ENCODE measurements around the gene THSD4. TPM values are rescaled to one million over a fixed set of nuclear protein-coding genes. Genes with fewer than 3 reads are reported as not detected.

Gene THSD4
- total RNA-seq, 1 experiment from 2014 or later, result 29.3 TPM

- H3F3A ChIP-seq (ENCODE audit: insufficient read depth, low read depth), result no peaks in the 10 kb centered on the region
- no peaks in the 10 kb centered on the region for H4K20me1 ChIP-seq (ENCODE audit: insufficient read depth)
- H3K4me3 ChIP-seq, result no peak overlapping the region
- H3K79me2 ChIP-seq (ENCODE audit: low read depth), result no peaks in the 10 kb centered on the region
- ChIA-PET POLR2A (ENCODE audit: unreplicated experiment) (interaction anchor here (0.6 kb wide), 1 partner anchor 63 kb away, joined by 5 read pairs; no protein-coding TSS in a partner anchor), CTCF (interaction anchor here (0.6 to 1.3 kb wide), 7 partner anchors 46 to 753 kb away, joined by 3 to 17 read pairs (median 3); no protein-coding TSS in a partner anchor)
- H3K27ac ChIP-seq, result no peak overlapping the region
- no peaks in the 10 kb centered on the region for H3K27me3 ChIP-seq (ENCODE audit: insufficient read depth, low read depth)
- 0 out of 2 replicates have a peak, but pooled peaks cover 7% of the 10 kb centered on the region for H3K4me1 ChIP-seq (replicated peaks; ENCODE audit: insufficient read depth)
- no peak for DNase-seq
- H3K9me3 ChIP-seq (ENCODE audit: insufficient read depth, low read depth), result no peaks in the 10 kb centered on the region
- TF ChIP-seq CTCF (conservative IDR thresholded peaks at IDR 0.05) (peak; percentile 59), EZH2 (IDR thresholded peaks at IDR 0.05; ENCODE audit: low read depth) (no peak)
- H3K9me2 ChIP-seq (ENCODE audit: insufficient read depth), result no peaks in the 10 kb centered on the region
- no peaks in the 10 kb centered on the region for H3K36me3 ChIP-seq (ENCODE audit: low read depth)
- H3K4me2 ChIP-seq, result no peak overlapping the region
- intact Hi-C loops (cut with micrococcal nuclease; ENCODE audit: unreplicated experiment), result loop anchor here (1.0 kb wide), 1 partner anchor 415 kb away; no protein-coding TSS in a partner anchor
- H2AFZ ChIP-seq, result no peak overlapping the region
- no TSS peak for BruUV-seq (replicated peaks)
Observed at GRCh38 chr15:71386448-71387236, 271.4 kb downstream of the THSD4 start.

- Histone ChIP-seq H3K27ac (no peak overlapping the region), H3K9me2 (ENCODE audit: insufficient read depth) (no peaks in the 10 kb centered on the region), H2AFZ (no peak overlapping the region), H3K9me3 (ENCODE audit: insufficient read depth, low read depth) (no peaks in the 10 kb centered on the region), H3K36me3 (ENCODE audit: low read depth) (no peaks in the 10 kb centered on the region), H3K4me1 (replicated peaks; ENCODE audit: insufficient read depth) (0 out of 2 replicates have a peak, but pooled peaks cover 7% of the 10 kb centered on the region), H3K79me2 (ENCODE audit: low read depth) (no peaks in the 10 kb centered on the region), H3F3A (ENCODE audit: insufficient read depth, low read depth) (no peaks in the 10 kb centered on the region), H3K4me2 (no peak overlapping the region), H3K4me3 (no peak overlapping the region), H4K20me1 (ENCODE audit: insufficient read depth) (no peaks in the 10 kb centered on the region), H3K27me3 (ENCODE audit: insufficient read depth, low read depth) (no peaks in the 10 kb centered on the region)
- TF ChIP-seq EZH2 (IDR thresholded peaks at IDR 0.05; ENCODE audit: low read depth) (no peak), CTCF (conservative IDR thresholded peaks at IDR 0.05) (no peak)
- DNase-seq, result no peak
- CTCF ChIA-PET, result no interaction called here
- intact Hi-C loops (cut with micrococcal nuclease; ENCODE audit: unreplicated experiment), result no loop called here
- POLR2A ChIA-PET (ENCODE audit: unreplicated experiment), result interaction anchor here (0.6 to 0.7 kb wide), 2 partner anchors 43 to 67 kb away, joined by 8 to 10 read pairs; no protein-coding TSS in a partner anchor
- BruUV-seq (replicated peaks), result no TSS peak
Observed at GRCh38 chr15:71387810-71388209, 272.5 kb downstream of the THSD4 start.

GRCh38 chr15:71390096-71390495 is 274.8 kb downstream of the THSD4 start:
- Histone ChIP-seq H3K4me2 (no peak overlapping the region), H3K79me2 (ENCODE audit: low read depth) (no peaks in the 10 kb centered on the region), H3K36me3 (ENCODE audit: low read depth) (no peaks in the 10 kb centered on the region), H3K4me3 (no peak overlapping the region), H3K27ac (0 out of 2 replicates have a peak overlapping the region, but pooled peaks have one; percentile 26), H3K9me3 (ENCODE audit: insufficient read depth, low read depth) (no peaks in the 10 kb centered on the region), H3K4me1 (replicated peaks; ENCODE audit: insufficient read depth) (0 out of 2 replicates have a peak, but pooled peaks cover 7% of the 10 kb centered on the region), H4K20me1 (ENCODE audit: insufficient read depth) (no peaks in the 10 kb centered on the region), H3F3A (ENCODE audit: insufficient read depth, low read depth) (no peaks in the 10 kb centered on the region), H2AFZ (no peak overlapping the region), H3K9me2 (ENCODE audit: insufficient read depth) (no peaks in the 10 kb centered on the region), H3K27me3 (ENCODE audit: insufficient read depth, low read depth) (no peaks in the 10 kb centered on the region)
- intact Hi-C loops (cut with micrococcal nuclease; ENCODE audit: unreplicated experiment), result no loop called here
- BruUV-seq (replicated peaks), result no TSS peak
- TF ChIP-seq EZH2 (IDR thresholded peaks at IDR 0.05; ENCODE audit: low read depth) (no peak), CTCF (conservative IDR thresholded peaks at IDR 0.05) (no peak)
- no peak for DNase-seq
- ChIA-PET POLR2A (ENCODE audit: unreplicated experiment) (no interaction called here), CTCF (interaction anchor here (0.9 kb wide), 1 partner anchor 54 kb away, joined by 15 read pairs; no protein-coding TSS in a partner anchor)
